GM19455 (cell line): ENCODE data around the gene SAMD1.

ENCODE experiments used
- ATAC-seq: cut with Tn5 transposase; IDR thresholded peaks from one replicate; pipeline ENCODE4 v1.9.1; 2021; ENCODE audit not compliant: unreplicated experiment

Gene SAMD1

DNA sequence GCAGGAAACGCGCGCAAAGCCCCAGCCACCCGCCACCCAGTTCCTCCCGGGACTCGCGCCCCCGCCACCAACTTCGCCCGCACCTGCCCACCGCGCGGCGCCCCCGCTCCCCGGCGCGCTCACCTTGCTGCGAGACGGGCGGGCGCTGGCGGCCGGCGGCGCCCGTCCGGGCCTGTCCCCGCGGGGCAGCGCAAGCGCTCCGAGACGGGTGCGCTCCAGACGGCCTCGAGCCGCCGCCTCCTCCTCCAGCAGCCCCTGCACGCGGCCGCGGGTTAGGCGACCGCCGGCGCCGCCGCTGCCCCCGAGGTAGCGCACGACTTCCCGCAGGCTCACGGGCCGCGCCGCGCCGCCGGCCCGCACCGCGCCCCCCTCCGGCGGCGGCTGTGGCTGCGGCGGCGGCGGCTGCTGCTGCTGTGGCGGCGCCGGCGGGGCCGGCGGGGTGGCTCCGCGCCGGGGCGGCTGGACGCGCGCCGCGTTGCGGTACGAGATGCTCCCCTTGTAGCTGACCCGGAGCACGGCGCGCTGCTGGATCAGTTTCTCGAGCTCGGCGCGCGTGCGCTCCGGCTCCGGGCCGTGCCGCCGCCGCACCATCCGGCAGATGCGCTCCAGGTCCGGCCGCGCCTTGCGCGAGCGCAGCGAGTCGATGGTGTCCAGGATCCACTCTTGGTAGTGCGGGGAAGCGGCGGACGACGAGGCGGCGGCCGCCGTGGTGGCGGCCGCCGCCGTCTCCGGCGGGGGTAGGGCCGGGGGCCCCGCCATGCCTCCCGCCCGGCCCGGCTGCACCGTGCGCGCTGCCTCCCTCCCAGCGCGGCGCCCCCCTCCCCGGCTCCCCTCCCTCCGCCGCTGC, 666 bp downstream of the SAMD1 start:
- peak; percentile 19 for ATAC-seq

DNA sequence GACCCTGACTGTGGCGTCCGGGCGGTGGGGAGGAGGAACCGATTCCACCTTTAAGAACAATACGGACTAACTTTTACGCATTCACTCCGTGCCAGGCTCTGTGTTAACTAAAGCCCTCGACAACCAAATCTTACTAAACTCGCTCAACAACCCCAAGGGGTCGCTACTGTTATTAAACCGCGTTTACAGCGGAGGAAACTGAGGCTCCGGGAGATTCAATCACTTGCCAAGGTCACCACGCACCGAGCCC, 1.2 kb downstream of the SAMD1 start:
- no peak for ATAC-seq

DNA sequence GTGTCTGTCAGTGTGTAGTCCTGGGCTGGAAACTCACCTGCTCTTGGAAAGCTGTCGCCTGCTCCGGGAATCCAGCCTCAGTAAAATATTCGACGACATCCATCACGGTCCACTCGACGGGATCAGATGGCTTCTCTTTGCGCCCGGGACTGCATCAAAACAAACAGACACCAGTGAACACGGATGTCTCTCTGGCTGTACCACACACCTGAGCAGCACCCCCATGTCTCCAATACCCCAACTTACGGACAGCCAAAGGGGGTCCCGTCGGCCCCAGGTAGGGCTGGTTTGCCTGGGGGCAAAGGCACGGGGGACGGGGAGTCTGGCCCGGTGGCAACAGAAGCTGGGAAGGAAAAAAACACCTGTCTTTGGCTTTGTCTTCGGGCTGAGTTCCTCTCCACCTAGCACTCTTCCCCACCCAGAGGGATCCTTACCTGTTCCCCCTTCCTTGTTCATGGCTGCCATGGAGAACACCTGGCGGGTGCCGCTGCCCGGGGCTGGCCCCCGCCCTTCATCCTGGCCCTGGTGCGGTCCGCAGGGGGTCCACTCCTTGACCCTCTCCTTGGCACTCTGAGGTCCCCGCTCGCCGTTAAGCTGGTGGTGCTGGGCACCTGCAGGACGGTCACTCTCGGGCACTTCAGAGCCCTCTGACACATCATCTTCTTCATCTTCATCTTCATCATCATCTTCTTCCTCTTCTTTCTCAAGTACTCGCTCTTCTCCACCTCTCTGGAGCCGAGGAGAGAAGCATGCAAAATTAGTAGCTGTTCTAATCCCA, 1.7 kb downstream of the SAMD1 start:
- ATAC-seq: no peak

GRCh38 chr19:14086098-14086497, 4.5 kb downstream of the SAMD1 start:
- ATAC-seq: no peak

DNA sequence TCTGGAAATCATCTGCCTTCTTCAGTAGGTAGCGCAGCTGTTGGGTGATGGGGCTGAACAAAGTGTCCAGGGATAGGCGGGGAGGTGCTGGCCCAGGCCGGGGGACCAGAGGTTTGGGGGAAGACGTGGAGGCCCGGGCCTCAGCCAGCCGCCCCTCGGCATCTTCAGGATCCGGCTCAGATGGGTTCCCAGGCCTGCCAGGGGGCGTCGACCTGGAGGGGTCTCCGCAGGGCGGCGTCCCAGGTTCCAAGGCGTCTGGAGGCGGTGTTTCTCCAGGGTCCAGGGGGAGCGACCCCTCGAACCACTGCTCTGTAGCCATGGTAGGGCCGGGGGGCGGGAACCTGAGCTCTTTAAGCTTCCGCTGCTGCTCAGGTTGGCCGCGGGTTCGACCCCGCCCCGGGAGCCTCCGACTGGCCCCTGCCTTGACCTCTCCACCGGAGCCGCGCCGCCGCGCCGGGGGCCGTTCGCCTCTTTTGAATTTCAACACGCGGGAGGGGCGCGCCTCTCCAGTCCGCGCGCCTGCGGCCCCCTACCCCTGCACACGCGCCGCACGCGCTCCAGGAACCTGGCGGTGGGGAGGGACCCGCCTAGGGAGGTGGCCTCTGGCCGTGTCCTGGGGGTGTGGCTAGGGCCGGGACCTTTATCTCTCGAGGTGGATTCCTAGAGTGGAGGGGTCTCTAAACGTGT, 5.1 kb downstream of the SAMD1 start, which contains the start of gene C19orf67:
C19orf67 (minus strand) TSS at position 475 of the 687 bp plus-strand sequence; CDS start at position 319, 156 bp downstream.
- ATAC-seq: no peak

DNA sequence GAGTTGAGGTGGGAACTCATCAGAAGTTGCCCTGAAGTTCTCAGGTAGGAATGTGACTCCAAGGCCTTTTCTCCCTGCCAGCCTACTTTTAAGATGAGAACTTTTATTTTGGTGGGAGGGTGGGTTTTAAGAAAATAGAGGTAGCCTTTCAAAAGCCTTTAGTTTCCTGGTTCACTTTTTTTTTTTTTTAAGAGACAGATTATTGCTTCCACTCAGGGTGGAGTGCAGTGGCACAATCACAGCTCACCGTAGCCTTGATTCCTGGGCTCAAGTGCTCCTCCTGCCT, 7.9 kb downstream of the SAMD1 start:
- no peak for ATAC-seq

GRCh38 chr19:14081797-14082674, 8.5 kb downstream of the SAMD1 start:
- no peak for ATAC-seq

GRCh38 chr19:14080887-14081796, 9.4 kb downstream of the SAMD1 start:
- ATAC-seq: peak; percentile 78

GRCh38 chr19:14078411-14078810, 12.1 kb downstream of the SAMD1 start:
- no peak for ATAC-seq

DNA sequence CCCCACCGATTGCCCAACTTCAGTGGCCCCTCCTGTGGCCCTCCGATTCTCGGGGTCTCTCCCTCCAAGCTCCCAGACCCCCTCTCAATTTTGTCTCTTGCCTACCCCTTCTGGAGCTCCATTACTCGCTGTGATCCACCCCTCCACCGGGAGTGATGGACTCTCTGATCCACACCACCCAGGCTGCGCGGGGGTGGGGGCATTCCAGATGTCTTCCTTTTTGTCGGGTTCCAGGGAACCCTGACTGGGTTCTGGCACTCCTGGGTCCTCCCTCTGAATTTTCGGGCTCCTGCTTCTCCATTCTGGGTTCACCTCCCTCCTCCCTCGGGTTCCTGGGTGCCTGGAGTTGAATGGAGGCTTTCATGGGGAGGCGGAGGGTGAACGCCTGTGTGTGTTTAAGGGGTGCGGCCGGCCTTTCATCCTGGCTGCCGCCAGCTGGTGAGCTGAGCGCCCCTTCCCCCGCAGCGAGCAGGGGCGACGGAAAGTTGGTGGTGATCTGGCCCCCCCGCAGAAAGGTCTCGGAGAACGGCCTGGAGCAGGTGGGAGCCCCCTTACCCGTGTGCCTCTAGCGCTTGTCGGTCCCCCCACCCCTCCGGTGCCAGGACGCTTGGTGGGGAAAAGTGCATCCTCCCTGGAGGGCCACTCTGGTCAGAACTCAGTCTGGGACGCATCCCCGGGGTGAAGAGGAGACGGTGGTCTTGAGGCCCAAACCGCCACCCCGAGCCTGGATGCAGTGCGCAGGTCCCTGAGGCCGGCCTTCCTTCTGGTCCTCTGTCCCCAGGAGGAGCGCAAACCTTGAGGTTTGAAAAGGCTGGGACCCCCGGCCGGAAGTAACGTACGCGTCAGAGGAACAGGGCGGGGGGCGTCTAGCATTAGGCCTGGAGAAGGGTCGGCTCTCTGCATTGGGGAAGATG, 16.4 kb downstream of the SAMD1 start:
- no peak for ATAC-seq

GRCh38 chr19:14073261-14073924, 17.2 kb downstream of the SAMD1 start:
- ATAC-seq: peak; percentile 58

- peak; percentile 5 for ATAC-seq
Measured at GRCh38 chr19:14072535-14073260, 17.9 kb downstream of the SAMD1 start, which contains the start of gene MISP3. Gene MISP3 (plus strand): TSS chr19:14072786. CDS start chr19:14073310, 524 bp downstream.

DNA sequence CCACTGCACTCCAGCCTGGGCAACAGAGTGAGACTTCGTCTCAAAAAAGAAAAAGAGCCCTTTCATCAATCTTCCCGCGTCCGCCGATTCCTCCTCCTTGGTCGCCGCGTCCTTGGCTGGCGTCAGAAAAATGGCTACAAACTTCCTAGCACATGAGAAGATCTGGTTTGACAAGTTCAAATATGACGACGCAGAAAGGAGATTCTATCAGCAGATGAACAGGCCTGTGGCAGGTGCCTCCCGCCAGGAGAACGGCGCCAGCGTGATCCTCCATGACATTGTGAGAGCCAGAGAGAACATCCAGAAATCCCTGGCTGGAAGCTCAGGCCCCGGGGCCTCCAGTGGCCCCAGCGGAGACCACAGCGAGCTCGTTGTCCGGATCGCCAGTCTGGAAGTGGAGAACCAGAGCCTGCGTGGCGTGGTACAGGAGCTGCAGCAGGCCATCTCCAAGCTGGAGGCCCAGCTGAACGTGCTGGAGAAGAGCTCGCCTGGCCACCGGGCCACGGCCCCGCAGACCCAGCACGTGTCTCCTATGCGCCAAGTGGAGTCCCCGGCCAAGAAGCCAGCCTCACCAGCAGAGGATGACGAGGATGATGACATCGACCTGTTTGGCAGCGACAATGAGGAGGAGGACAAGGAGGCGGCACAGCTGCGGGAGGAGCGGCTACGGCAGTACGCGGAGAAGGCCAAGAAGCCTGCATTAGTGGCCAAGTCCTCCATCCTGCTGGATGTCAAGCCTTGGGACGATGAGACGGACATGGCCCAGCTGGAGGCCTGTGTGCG, 20.1 kb downstream of the SAMD1 start:
- no peak for ATAC-seq

GRCh38 chr19:14066134-14066533, 24.4 kb downstream of the SAMD1 start:
- ATAC-seq: no peak

- no peak for ATAC-seq
Measured at GRCh38 chr19:14063105-14063504, 27.4 kb downstream of the SAMD1 start.

- ATAC-seq: no peak
Measured at GRCh38 chr19:14062558-14062855, 28.0 kb downstream of the SAMD1 start.
